Stimulated activated naive CD8-positive, alpha-beta T cell treated with anti-CD3 and anti-CD28 coated beads, Interleukin-15, amount 100 ng/mL, for 72 hours (primary cell): ENCODE data around the gene RPS6KB1.
"Not testable (repeated sequence)": the region's sequence is repeated elsewhere in the genome, so short reads cannot be mapped to it uniquely, and the experiment has no call there.

Experiments
- ATAC-seq: fragments of 150-1000 bp; cut with Tn5 transposase; 2 replicates; pipeline ENCODE4 v1.10.0; 2021; ENCODE audit warnings: mild to moderate bottlenecking, moderate library complexity
- DNase-seq, 2 donors: peaks; one replicate each; pipeline ENCODE4 v3.0.0; 2021 to 2022
- H3K27ac Mint-ChIP-seq, 2 donors: one replicate each; pipeline ENCODE4 v1.8.0; 2022; ENCODE audit warnings: mild to moderate bottlenecking in 2 of 2, mixed read lengths in 2 of 2, moderate library complexity in 2 of 2
- H3K27me3 Mint-ChIP-seq: one replicate; pipeline ENCODE4 v1.8.0; 2022; ENCODE audit warnings: mixed read lengths
- H3K4me1 Mint-ChIP-seq: one replicate; pipeline ENCODE4 v1.8.0; 2022; ENCODE audit warnings: mild to moderate bottlenecking, mixed read lengths
- H3K4me3 Mint-ChIP-seq, 2 donors: one replicate each; pipeline ENCODE4 v1.8.0; 2022; ENCODE audit warnings: mild to moderate bottlenecking in 2 of 2, mixed read lengths in 2 of 2, moderate library complexity in 1 of 2
- H3K9me3 Mint-ChIP-seq, 2 donors: one replicate each; pipeline ENCODE4 v1.8.0; 2022; ENCODE audit warnings: mixed read lengths in 2 of 2

RPS6KB1 gene

GRCh38 chr17:59858167-59858816, 34.6 kb upstream of the RPS6KB1 start:
- H3K27ac Mint-ChIP-seq, result peak overlapping the region in 1 of 2 donors; percentile 73
- DNase-seq (no peak), ATAC-seq (no peak)
- no peaks in the 10 kb centered on the region for H3K27me3 Mint-ChIP-seq
- H3K4me1 Mint-ChIP-seq, result peaks cover 38% of the 10 kb centered on the region
- H3K9me3 Mint-ChIP-seq, result no peaks in the 10 kb centered on the region
- H3K4me3 Mint-ChIP-seq, result no peak overlapping the region

- H3K27ac Mint-ChIP-seq, result no peak overlapping the region
These were observed 34.0 kb upstream of the RPS6KB1 start for GRCh38 chr17:59858932-59859331.

GRCh38 chr17:59859444-59860025, 33.4 kb upstream of the RPS6KB1 start:
- DNase-seq (no peak), ATAC-seq (peak; percentile 67)
- Mint-ChIP-seq H3K4me1 (peaks cover 25% of the 10 kb centered on the region), H3K27ac (peak overlapping the region in 1 of 2 donors; percentile 25), H3K9me3 (no peaks in the 10 kb centered on the region), H3K4me3 (peak overlapping the region in 1 of 2 donors; percentile 15), H3K27me3 (no peaks in the 10 kb centered on the region)

More at GRCh38 chr17:59858932-59859331, 34.0 kb upstream of the RPS6KB1 start:
- H3K9me3 Mint-ChIP-seq, result no peaks in the 10 kb centered on the region
- H3K27me3 Mint-ChIP-seq, result no peaks in the 10 kb centered on the region
- peaks cover 31% of the 10 kb centered on the region for H3K4me1 Mint-ChIP-seq
- H3K4me3 Mint-ChIP-seq, result no peak overlapping the region
- DNase-seq (no peak), ATAC-seq (no peak)

- Mint-ChIP-seq H3K27me3 (no peaks in the 10 kb centered on the region), H3K9me3 (no peaks in the 10 kb centered on the region), H3K4me1 (peaks cover 6% of the 10 kb centered on the region), H3K4me3 (no peak overlapping the region), H3K27ac (peak overlapping the region in 1 of 2 donors; percentile 25)
- DNase-seq (no peak), ATAC-seq (no peak)
These were observed 29.3 kb upstream of the RPS6KB1 start for GRCh38 chr17:59863616-59864015.

- Mint-ChIP-seq H3K27ac (peak overlapping the region in 1 of 2 donors; percentile 52), H3K4me1 (peaks cover 6% of the 10 kb centered on the region), H3K9me3 (no peaks in the 10 kb centered on the region), H3K27me3 (no peaks in the 10 kb centered on the region), H3K4me3 (no peak overlapping the region)
- DNase-seq (no peak), ATAC-seq (no peak)
These were observed 23.0 kb upstream of the RPS6KB1 start for GRCh38 chr17:59869941-59870218.

- Mint-ChIP-seq H3K27ac (peak overlapping the region in 1 of 2 donors; percentile 52), H3K4me3 (no peak overlapping the region), H3K9me3 (no peaks in the 10 kb centered on the region)
These were observed 22.4 kb upstream of the RPS6KB1 start for GRCh38 chr17:59870482-59870881.

GRCh38 chr17:59872351-59872750, 20.6 kb upstream of the RPS6KB1 start:
- no peak for DNase-seq
- ATAC-seq, result no peak
- no peaks in the 10 kb centered on the region for H3K27me3 Mint-ChIP-seq
- no peaks in the 10 kb centered on the region for H3K9me3 Mint-ChIP-seq
- no peak overlapping the region for H3K27ac Mint-ChIP-seq
- peaks cover 5% of the 10 kb centered on the region for H3K4me1 Mint-ChIP-seq
- H3K4me3 Mint-ChIP-seq, result no peak overlapping the region

More at GRCh38 chr17:59870482-59870881, 22.4 kb upstream of the RPS6KB1 start:
- no peak for DNase-seq
- no peaks in the 10 kb centered on the region for H3K27me3 Mint-ChIP-seq
- ATAC-seq, result no peak
- H3K4me1 Mint-ChIP-seq, result peaks cover 6% of the 10 kb centered on the region

- not testable (repeated sequence) for H3K4me1 Mint-ChIP-seq, H3K27me3 Mint-ChIP-seq
These were observed 19.5 kb upstream of the RPS6KB1 start for GRCh38 chr17:59873414-59873813.

GRCh38 chr17:59874376-59874775, 18.5 kb upstream of the RPS6KB1 start:
- Mint-ChIP-seq H3K27me3 (no peaks in the 10 kb centered on the region), H3K4me3 (no peak overlapping the region), H3K9me3 (no peaks in the 10 kb centered on the region), H3K27ac (no peak overlapping the region), H3K4me1 (no peaks in the 10 kb centered on the region)
- no peak for ATAC-seq
- DNase-seq, result no peak

More at GRCh38 chr17:59873414-59873813, 19.5 kb upstream of the RPS6KB1 start:
- not testable (repeated sequence) for H3K4me3 Mint-ChIP-seq, H3K9me3 Mint-ChIP-seq, H3K27ac Mint-ChIP-seq, DNase-seq, ATAC-seq

- H3K4me3 Mint-ChIP-seq, result no peak overlapping the region
- no peaks in the 10 kb centered on the region for H3K4me1 Mint-ChIP-seq
- H3K27ac Mint-ChIP-seq, result no peak overlapping the region
- ATAC-seq, result no peak
- H3K27me3 Mint-ChIP-seq, result no peaks in the 10 kb centered on the region
- no peaks in the 10 kb centered on the region for H3K9me3 Mint-ChIP-seq
- no peak for DNase-seq
These were observed 16.8 kb upstream of the RPS6KB1 start for GRCh38 chr17:59876107-59876506.

GRCh38 chr17:59877965-59878364, 15.0 kb upstream of the RPS6KB1 start:
- peak overlapping the region in 1 of 2 donors; percentile 11 for H3K27ac Mint-ChIP-seq
- DNase-seq (no peak), ATAC-seq (no peak)
- no peaks in the 10 kb centered on the region for H3K27me3 Mint-ChIP-seq
- no peak overlapping the region for H3K4me3 Mint-ChIP-seq
- no peaks in the 10 kb centered on the region for H3K4me1 Mint-ChIP-seq
- H3K9me3 Mint-ChIP-seq, result no peaks in the 10 kb centered on the region

- Mint-ChIP-seq H3K27me3 (no peaks in the 10 kb centered on the region), H3K9me3 (no peaks in the 10 kb centered on the region), H3K4me1 (no peaks in the 10 kb centered on the region), H3K4me3 (no peak overlapping the region), H3K27ac (no peak overlapping the region)
- DNase-seq, result no peak
- no peak for ATAC-seq
These were observed 14.3 kb upstream of the RPS6KB1 start for GRCh38 chr17:59878624-59879023.

GRCh38 chr17:59884861-59885260, 8.1 kb upstream of the RPS6KB1 start:
- H3K27ac Mint-ChIP-seq, result no peak overlapping the region
- H3K27me3 Mint-ChIP-seq, result no peaks in the 10 kb centered on the region
- DNase-seq (no peak), ATAC-seq (no peak)
- H3K4me3 Mint-ChIP-seq, result no peak overlapping the region
- peaks cover 15% of the 10 kb centered on the region for H3K4me1 Mint-ChIP-seq
- no peaks in the 10 kb centered on the region for H3K9me3 Mint-ChIP-seq

GRCh38 chr17:59888145-59888750, 4.7 kb upstream of the RPS6KB1 start:
- Mint-ChIP-seq H3K27me3 (no peaks in the 10 kb centered on the region), H3K4me1 (peaks cover 35% of the 10 kb centered on the region), H3K4me3 (no peak overlapping the region), H3K9me3 (no peaks in the 10 kb centered on the region), H3K27ac (peak overlapping the region in 1 of 2 donors; percentile 62)
- DNase-seq, result no peak
- no peak for ATAC-seq

GRCh38 chr17:59890720-59891119, 2.2 kb upstream of the RPS6KB1 start:
- DNase-seq (no peak), ATAC-seq (no peak)
- Mint-ChIP-seq H3K9me3 (no peaks in the 10 kb centered on the region), H3K27ac (no peak overlapping the region), H3K27me3 (no peaks in the 10 kb centered on the region), H3K4me3 (peak overlapping the region; percentile 4 to 52), H3K4me1 (peaks cover 52% of the 10 kb centered on the region)

- Mint-ChIP-seq H3K4me3 (peak overlapping the region; percentile 99 to 100), H3K27me3 (no peaks in the 10 kb centered on the region), H3K4me1 (peaks cover 56% of the 10 kb centered on the region), H3K9me3 (no peaks in the 10 kb centered on the region), H3K27ac (peak overlapping the region; percentile 100)
- no peak for DNase-seq
- no peak for ATAC-seq
These were observed 534 bp upstream of the RPS6KB1 start for GRCh38 chr17:59892251-59892923.
